ENCODE results near the gene CAMK1. TPM values are rescaled to one million over a fixed set of nuclear protein-coding genes. Genes with fewer than 3 reads are reported as not detected.

The CAMK1 gene
- total and polyA plus RNA-seq, 9 of the 15 experiments (the other 6 are each of a cell fraction or from before 2014, with no cell fraction given) = 0.23 to 10.7 (median 6.0) TPM

DNA sequence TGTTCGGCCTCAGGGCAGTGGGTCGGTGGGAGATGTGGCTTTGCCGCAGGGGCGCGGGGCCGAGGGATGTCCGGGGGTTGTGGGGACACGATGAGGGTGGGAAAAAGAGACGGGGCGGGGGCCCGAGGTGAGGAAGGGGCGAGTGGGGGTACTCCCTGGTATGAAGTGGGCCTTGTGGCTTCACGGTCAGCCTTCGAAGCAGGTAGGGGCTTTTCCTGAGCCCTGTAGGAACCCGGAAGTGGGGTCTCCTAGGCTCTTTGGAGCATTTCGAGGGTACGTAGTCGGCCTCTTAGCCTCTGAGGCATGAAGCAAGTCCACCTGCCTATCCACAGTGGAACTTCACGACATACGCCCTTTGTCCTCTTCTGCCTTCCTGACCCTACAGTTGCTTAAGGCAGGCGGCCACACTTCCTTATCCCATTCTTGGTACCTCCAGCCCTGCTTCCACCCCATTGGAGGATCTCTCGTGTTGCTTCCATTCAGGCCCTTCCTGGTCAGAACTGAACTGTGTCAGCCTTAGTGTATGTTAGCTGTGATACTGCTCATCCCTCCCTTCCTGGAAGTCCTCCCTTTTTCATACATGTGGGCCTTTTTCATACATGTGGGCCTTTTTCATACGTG, 23.5 kb upstream of the CAMK1 start (continued):
- no peak for TF ChIP-seq TCF7 (IDR thresholded peaks at IDR 0.05; ENCODE audit: borderline replicate concordance)
- no peak for TF ChIP-seq PHB2 (IDR thresholded peaks at IDR 0.05; ENCODE audit: low read depth)
- TF ChIP-seq, protein P1, sequence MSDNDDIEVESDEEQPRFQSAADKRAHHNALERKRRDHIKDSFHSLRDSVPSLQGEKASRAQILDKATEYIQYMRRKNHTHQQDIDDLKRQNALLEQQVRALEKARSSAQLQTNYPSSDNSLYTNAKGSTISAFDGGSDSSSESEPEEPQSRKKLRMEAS (CRISPR knock-in tag; IDR thresholded peaks at IDR 0.05) = peak; percentile 61
- TF ChIP-seq PTBP1 (IDR thresholded peaks at IDR 0.05; ENCODE audit: low read depth, low read length) = no peak
- TF ChIP-seq NFYB (IDR thresholded peaks at IDR 0.05; ENCODE audit: extremely low read depth, insufficient read length) = no peak
- no peak for TF ChIP-seq ZNF347 (CRISPR knock-in tag; IDR thresholded peaks at IDR 0.05; ENCODE audit: low read depth)
- peak; percentile 47; the same call in 1 of the 2 replicates for TF ChIP-seq USF1 (CRISPR knock-in tag; IDR thresholded peaks at IDR 0.05)
- no peak; the same call in 1 of the 2 replicates for TF ChIP-seq PHB (CRISPR knock-in tag; IDR thresholded peaks at IDR 0.05)
- TF ChIP-seq, protein P2, sequence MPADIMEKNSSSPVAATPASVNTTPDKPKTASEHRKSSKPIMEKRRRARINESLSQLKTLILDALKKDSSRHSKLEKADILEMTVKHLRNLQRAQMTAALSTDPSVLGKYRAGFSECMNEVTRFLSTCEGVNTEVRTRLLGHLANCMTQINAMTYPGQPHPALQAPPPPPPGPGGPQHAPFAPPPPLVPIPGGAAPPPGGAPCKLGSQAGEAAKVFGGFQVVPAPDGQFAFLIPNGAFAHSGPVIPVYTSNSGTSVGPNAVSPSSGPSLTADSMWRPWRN (IDR thresholded peaks at IDR 0.05; ENCODE audit: low read depth) = no peak
- TF ChIP-seq ZBTB17 (CRISPR knock-in tag; IDR thresholded peaks at IDR 0.05) = no peak
- no peak for TF ChIP-seq ZNF449 (CRISPR knock-in tag; IDR thresholded peaks at IDR 0.05)
- no peak for TF ChIP-seq TSC22D4 (tag; IDR thresholded peaks at IDR 0.05)
- peak; percentile 24; the same call in 1 of the 2 replicates for TF ChIP-seq MTA3 (IDR thresholded peaks at IDR 0.05; ENCODE audit: borderline replicate concordance)
- TF ChIP-seq SAFB (IDR thresholded peaks at IDR 0.05; ENCODE audit: borderline replicate concordance, low read depth, low read length) = no peak
- TF ChIP-seq, protein P3, sequence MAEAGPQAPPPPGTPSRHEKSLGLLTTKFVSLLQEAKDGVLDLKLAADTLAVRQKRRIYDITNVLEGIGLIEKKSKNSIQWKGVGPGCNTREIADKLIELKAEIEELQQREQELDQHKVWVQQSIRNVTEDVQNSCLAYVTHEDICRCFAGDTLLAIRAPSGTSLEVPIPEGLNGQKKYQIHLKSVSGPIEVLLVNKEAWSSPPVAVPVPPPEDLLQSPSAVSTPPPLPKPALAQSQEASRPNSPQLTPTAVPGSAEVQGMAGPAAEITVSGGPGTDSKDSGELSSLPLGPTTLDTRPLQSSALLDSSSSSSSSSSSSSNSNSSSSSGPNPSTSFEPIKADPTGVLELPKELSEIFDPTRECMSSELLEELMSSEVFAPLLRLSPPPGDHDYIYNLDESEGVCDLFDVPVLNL (CRISPR knock-in tag; IDR thresholded peaks at IDR 0.05; ENCODE audit: low read depth) = no peak
- TF ChIP-seq MYC (IDR thresholded peaks at IDR 0.05; ENCODE audit: low read depth, low read length) = 0 out of 2 replicates have a peak, but pooled peaks have one; percentile 6
- TF ChIP-seq MYC (CRISPR knock-in tag; IDR thresholded peaks at IDR 0.05; ENCODE audit: borderline replicate concordance, low read depth) = 0 out of 2 replicates have a peak, but pooled peaks have one; percentile 27
- TF ChIP-seq, protein P4, sequence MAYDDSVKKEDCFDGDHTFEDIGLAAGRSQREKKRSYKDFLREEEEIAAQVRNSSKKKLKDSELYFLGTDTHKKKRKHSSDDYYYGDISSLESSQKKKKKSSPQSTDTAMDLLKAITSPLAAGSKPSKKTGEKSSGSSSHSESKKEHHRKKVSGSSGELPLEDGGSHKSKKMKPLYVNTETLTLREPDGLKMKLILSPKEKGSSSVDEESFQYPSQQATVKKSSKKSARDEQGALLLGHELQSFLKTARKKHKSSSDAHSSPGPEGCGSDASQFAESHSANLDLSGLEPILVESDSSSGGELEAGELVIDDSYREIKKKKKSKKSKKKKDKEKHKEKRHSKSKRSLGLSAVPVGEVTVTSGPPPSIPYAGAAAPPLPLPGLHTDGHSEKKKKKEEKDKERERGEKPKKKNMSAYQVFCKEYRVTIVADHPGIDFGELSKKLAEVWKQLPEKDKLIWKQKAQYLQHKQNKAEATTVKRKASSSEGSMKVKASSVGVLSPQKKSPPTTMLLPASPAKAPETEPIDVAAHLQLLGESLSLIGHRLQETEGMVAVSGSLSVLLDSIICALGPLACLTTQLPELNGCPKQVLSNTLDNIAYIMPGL (CRISPR knock-in tag; IDR thresholded peaks at IDR 0.05) = peak; percentile 81
- TF ChIP-seq XRCC5 (IDR thresholded peaks at IDR 0.05; ENCODE audit: low read depth, low read length) = no peak
- peak; percentile 80 for TF ChIP-seq ZKSCAN1 (IDR thresholded peaks at IDR 0.05; ENCODE audit: low read depth, low read length)
- 0 out of 2 replicates have a peak, but pooled peaks have one; percentile 6 for TF ChIP-seq SMARCA4 (IDR thresholded peaks at IDR 0.05)
- 0 out of 4 replicates have a peak, but pooled peaks of 1 of the 2 experiments have one; percentile 62 for TF ChIP-seq FOXA3 (CRISPR knock-in tag; conservative IDR thresholded peaks at IDR 0.05 in 1 of 2, IDR thresholded peaks at IDR 0.05 in 1 of 2)
- TF ChIP-seq KAT2B (IDR thresholded peaks at IDR 0.05; ENCODE audit: low read depth, low read length) = no peak
- no peak for TF ChIP-seq RNF2 (IDR thresholded peaks at IDR 0.05)
